ENCODE data around the gene VASP.

Gene VASP

DNA sequence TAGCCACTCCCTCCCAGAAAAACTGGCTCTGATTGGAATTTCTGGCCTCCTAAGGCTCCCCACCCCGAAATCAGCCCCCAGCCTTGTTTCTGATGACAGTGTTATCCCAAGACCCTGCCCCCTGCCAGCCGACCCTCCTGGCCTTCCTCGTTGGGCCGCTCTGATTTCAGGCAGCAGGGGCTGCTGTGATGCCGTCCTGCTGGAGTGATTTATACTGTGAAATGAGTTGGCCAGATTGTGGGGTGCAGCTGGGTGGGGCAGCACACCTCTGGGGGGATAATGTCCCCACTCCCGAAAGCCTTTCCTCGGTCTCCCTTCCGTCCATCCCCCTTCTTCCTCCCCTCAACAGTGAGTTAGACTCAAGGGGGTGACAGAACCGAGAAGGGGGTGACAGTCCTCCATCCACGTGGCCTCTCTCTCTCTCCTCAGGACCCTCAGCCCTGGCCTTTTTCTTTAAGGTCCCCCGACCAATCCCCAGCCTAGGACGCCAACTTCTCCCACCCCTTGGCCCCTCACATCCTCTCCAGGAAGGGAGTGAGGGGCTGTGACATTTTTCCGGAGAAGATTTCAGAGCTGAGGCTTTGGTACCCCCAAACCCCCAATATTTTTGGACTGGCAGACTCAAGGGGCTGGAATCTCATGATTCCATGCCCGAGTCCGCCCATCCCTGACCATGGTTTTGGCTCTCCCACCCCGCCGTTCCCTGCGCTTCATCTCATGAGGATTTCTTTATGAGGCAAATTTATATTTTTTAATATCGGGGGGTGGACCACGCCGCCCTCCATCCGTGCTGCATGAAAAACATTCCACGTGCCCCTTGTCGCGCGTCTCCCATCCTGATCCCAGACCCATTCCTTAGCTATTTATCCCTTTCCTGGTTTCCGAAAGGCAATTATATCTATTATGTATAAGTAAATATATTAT lies 33.3 kb upstream of the VASP start:
- DNase-seq (ENCODE audit: low spot score), result peak; percentile 14

DNA sequence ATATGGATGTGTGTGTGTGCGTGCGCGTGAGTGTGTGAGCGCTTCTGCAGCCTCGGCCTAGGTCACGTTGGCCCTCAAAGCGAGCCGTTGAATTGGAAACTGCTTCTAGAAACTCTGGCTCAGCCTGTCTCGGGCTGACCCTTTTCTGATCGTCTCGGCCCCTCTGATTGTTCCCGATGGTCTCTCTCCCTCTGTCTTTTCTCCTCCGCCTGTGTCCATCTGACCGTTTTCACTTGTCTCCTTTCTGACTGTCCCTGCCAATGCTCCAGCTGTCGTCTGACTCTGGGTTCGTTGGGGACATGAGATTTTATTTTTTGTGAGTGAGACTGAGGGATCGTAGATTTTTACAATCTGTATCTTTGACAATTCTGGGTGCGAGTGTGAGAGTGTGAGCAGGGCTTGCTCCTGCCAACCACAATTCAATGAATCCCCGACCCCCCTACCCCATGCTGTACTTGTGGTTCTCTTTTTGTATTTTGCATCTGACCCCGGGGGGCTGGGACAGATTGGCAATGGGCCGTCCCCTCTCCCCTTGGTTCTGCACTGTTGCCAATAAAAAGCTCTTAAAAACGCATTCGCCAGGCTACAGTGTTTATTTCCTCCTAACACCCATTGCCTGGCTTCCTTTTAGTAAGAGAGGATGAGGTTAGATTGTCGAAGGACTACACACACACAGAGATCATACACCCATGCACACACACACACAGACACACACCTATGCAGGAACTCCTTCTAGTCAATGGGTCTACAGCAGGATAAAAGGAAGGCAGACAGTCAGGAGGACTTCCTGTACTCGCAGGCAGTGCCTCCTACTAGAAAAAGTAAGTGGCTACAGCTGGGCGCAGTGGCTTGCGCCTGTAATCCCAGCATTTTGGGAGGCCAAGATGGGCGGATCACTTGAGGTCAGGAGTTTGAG lies 32.4 kb upstream of the VASP start:
- no peak for DNase-seq (ENCODE audit: low spot score)

- DNase-seq (ENCODE audit: low spot score), result no peak
Measured at GRCh38 chr19:45475537-45476291, 31.6 kb upstream of the VASP start.

DNA sequence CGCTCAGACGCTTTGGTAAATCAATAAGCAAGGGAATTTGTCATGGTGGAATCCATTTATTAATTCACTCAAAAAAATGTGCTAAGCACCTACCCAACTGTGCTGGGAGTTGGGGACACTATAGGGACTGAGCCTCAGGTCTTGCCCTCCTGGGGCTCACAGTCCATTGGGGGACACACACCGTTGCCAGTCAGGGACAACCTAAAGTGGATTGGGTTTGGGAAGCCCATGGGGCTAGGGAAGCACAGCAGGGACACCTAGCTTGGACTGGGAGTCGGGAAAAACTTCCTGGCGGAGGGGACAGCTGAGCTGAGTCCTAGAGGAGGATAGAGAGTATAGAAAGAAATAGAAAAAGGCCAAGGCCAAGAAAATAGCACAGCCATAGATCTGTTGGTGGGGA lies 31.0 kb upstream of the VASP start:
- no peak for DNase-seq (ENCODE audit: low spot score)

DNA sequence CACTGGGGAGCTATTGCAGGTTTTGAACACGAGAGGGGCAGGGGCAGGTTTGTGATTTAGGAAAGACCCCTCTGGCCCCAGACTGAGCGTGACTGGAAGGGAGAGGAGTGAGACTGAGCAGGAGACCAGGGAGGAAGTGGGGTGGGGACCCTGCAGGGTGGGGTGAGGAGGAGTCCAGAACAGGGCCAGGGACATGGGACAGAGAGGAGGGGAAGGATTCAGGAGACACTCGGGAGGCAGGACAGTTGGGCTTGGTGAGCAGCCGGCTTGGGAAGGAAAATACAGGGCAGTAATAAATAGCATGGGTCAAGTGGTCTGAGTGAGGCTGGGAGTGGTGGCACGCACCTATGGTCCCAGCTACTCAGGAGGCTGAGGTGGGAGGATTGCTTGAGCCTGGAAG lies 30.1 kb upstream of the VASP start:
- DNase-seq (ENCODE audit: low spot score), result no peak

- DNase-seq (ENCODE audit: low spot score), result no peak
Measured at GRCh38 chr19:45477713-45478453, 29.4 kb upstream of the VASP start.

DNA sequence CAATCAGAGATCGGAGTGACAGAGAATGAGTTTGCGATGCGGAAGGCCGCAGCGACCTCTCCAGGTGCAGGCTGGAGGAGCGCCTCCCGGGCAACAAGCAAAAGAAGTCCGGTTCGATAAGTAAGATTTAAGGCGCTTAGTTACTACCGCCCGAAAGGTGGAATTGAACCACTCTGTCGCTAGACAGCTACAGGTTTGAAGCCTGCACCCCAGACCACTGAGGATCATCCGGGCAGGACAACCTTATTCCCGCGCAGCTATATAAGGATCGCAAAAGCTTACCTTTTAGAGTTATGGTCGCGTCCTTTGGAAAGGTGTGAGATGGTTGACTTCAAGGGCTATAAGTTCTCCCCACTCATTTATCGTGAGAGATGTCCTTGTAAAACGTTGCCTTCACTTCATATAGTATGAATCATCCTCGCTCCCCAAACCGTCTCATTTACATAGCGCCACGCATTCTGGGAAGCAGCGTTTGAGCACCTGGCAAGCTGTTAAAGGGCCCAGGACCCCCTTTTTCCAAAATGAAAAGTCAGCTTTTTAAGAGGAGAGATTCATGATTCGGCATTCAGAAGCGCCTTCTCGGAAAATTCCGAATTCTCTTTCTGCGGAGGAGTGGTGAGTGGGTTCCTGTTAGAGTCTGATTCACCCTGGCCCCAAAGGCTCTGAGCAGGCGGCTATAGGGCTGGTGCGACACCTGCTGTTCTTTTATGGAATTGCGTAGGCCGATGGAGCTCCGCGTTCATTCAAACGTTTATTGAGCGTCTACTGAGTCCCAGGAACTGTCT lies 28.6 kb upstream of the VASP start:
- DNase-seq (ENCODE audit: low spot score), result peak; percentile 80

GRCh38 chr19:45483033-45483432 lies 24.2 kb upstream of the VASP start:
- no peak for DNase-seq (ENCODE audit: low spot score)

GRCh38 chr19:45484273-45484945 lies 22.9 kb upstream of the VASP start:
- no peak for DNase-seq (ENCODE audit: low spot score)

- peak; percentile 89 for DNase-seq (ENCODE audit: low spot score)
Measured at GRCh38 chr19:45485305-45486077, 21.8 kb upstream of the VASP start.

DNA sequence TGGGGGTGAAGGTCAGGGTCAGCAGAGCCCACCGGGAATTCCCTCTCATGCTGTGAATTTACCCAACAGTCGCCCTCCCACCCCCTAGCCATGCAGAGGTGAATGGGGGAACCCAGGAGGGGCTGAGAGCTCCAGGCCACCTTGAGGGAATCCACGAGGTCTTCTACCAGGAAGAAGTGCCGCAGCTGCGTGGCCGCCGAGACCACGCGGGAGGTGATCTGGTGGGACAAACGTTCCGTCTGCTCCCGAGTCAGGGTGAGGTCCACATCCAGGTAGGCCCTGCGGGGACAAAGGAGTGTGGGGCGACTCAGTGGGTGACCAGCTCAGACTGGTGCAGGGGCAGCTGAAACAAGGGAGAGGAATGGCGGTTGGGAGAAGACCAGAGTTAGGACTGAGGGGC lies 18.6 kb upstream of the VASP start:
- no peak for DNase-seq (ENCODE audit: low spot score)

DNA sequence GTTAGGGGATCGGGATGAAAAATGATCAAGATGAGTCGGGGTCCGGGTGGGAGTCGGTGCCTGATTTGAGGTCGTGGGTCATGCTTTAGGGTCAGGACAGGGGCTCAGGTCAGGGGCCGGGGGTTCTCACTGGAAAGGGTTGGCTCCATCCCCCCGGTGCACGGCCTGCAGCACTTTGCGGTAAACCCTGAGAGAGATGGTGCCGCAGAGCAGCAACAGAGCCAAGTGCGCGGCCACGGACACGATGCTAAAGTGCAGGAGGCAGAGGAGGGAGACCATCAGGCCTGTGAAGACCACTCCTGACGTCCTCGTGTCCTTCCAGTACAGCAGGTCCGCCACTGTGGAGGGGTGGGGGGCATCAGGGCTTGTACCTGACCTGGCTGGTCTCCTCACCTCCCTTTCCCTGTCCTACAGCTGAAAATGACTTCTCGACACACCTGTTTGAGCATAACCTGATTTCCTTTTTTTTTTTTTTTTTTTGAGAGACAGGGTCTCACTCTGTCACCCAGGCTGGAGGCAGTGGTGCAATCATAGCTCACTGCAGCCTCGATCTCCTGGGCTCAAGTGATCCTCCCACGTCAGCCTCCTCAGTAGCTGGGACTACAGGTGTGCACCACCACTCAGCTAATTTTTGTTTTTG lies 17.9 kb upstream of the VASP start:
- DNase-seq (ENCODE audit: low spot score), result no peak

DNA sequence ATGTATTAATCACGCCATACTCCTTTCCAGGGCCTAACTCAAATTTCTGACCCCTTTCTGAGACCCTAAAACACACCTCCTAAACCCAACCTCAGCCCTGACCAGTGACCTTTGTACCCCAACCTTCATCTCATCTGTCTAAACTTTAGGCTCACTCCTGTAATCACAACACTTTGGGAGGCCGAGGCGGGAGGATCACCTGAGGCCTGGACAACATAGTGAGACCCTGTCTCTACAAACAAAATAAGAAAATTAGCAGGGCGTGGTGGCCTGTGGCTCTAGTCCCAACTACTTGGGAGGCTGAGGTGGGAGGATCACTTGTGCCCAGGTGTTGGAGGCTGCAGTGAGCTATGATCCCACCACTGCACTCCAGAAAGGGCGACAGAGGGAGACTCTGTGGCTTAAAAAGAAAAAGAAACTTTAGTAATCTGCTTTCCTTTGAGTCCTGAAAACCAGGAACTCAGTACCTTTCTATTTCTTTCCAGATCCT lies 15.1 kb upstream of the VASP start:
- DNase-seq (ENCODE audit: low spot score), result no peak

GRCh38 chr19:45492627-45493470 lies 14.4 kb upstream of the VASP start:
- peak; percentile 37 for DNase-seq (ENCODE audit: low spot score)

GRCh38 chr19:45494261-45494916 lies 12.9 kb upstream of the VASP start:
- no peak for DNase-seq (ENCODE audit: low spot score)

DNA sequence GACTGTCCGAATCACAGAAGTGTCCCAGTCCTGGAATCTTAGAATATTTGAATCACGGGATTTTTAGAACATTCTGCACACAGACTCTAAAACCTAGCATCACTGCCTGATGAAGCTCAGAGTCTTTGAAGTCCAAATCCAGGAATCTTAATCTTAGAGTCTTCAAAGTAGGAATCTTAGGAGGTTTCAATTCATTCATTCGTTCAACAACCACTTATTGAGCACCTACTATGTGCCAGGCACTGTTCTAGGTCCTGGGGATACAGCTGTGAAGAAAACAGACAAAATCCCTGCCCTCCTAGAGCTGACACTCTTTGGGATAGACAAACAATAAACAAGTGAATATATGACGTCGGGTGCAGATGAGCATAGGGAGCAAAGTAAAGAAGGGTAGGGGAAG lies 12.1 kb upstream of the VASP start:
- no peak for DNase-seq (ENCODE audit: low spot score)

DNA sequence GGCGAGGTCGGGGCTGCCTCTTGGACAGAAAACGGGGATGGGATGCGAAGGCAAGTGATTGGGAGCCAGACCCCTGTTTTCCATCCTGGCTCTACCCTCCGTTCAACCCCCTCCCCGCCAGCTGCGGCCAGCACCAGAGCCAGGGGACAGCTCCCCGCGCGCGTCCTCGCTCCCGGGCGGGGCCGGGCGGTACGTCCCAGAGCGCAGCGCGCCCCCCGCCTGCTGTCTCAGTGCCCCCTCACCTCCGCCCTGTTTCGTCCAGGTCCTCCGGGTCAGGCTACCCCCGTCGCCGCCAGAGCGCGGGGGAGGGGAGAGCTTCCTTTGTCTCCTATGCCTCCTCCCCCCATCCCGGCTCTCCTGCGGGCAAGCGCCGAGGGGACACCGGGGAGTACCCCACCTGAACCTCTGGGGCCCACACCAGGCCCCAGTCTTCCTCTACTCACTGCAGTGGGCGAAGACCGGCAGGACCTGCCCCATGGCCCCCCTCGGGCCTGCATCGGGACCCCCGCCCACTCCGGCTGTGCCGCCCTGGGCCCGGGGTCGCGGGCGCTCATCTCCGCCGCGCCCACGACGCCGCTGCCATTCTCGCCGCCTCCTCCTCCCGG lies 10.8 kb upstream of the VASP start:
- peak; percentile 36 for DNase-seq (ENCODE audit: low spot score)
